Measurements from ENCODE around the gene DPYD.

DPYD gene

DNA sequence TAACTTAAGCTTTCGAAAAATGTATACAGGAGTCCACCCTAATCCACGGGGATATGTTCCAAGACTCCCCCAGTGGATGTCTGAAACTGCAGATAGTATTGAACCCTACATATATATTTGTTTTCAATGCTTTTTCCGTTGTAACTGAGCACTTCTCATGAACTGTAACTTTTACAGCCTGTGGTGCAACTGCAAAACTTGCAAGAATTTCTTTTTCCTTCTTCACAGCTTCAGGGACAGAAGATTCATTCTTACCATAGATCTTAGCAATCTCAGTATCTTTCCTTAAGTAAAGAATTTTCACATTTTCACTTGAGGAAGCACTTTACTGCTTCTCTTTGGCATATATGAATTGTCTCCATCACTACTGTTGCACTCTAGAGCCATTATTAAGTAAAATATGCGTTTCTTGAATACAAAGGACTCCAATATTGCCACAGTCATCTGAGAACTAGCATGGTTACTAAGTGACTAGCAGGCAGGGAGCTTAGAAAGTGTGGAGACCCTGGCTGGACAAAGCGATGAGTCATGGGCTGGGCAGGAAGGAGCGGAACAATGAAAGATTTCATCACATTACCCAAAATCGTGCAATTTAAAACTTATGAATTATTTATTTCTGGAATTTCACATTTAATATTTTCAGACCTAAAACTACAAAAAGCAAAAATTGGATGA, 14.1 kb downstream of the DPYD start:
- DNase-seq (ENCODE audit: low spot score) = peak; percentile 5

- DNase-seq (ENCODE audit: low spot score) = no peak
Observed at GRCh38 chr1:97905141-97905940, 15.5 kb downstream of the DPYD start.

- DNase-seq (ENCODE audit: low spot score) = no peak
Observed at GRCh38 chr1:97904534-97904933, 16.3 kb downstream of the DPYD start.

DNA sequence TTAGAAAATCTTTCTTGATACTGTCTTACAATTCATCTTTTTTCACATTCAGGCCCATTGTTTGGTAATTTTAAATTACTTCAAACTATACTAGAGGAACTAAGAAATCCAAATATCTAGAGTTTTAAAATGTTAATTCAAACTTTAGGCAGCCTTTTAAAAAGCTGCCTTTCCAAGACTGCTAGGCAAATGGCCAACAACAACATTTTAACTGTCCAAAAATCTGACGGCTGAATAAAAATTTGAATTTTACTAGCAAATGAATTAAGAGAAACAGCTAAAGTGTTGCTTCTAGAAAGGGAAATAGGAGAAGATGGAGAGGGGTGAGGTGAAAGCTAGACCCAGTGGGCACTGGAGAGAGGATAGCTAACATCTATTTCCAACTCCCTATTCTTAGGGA, 17.2 kb downstream of the DPYD start:
- no peak for DNase-seq (ENCODE audit: low spot score)

DNA sequence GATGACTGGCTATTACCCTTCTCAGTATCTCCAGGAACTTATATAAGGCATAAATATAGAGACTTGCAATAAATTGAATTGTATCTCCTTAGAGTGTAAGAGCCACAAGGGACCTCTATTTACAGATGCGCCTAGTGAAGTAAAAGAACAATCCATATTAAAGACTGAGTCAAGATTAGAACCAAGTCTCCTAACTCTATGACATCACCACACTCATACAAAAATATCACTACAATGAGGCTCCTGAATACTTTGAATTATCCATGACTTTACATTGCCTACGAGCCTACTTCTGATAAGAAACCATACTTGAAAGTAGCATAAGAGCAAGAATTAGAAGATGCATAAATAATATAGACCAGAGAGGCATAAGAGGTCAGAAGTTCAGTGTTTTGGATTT, 18.8 kb downstream of the DPYD start:
- no peak for DNase-seq (ENCODE audit: low spot score)

GRCh38 chr1:97901017-97901658, 19.7 kb downstream of the DPYD start:
- DNase-seq (ENCODE audit: low spot score) = no peak

GRCh38 chr1:97898948-97899347, 21.9 kb downstream of the DPYD start:
- DNase-seq (ENCODE audit: low spot score) = no peak

- no peak for DNase-seq (ENCODE audit: low spot score)
Observed at GRCh38 chr1:97895278-97895677, 25.6 kb downstream of the DPYD start.

GRCh38 chr1:97893844-97894243, 27.0 kb downstream of the DPYD start:
- DNase-seq (ENCODE audit: low spot score) = no peak

- no peak for DNase-seq (ENCODE audit: low spot score)
Observed at GRCh38 chr1:97886199-97886598, 34.6 kb downstream of the DPYD start.

DNA sequence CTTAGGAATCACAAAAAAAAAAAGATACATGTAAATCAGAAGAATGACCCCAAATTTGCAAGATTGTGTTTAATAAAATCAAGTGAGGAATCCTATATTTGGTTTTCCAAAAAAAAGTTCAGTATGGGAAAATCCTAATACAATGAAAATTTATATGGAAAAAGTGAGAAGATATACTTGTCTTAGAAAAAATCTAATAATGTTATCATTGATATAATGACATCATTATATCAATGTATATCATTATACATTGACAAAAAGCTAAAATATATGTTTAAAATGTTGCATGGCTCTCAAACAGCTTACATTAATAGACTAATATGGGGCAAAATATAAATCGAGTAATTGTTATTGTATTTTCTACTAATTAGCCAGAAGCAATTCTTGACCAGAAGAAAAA, 37.0 kb downstream of the DPYD start:
- no peak for DNase-seq (ENCODE audit: low spot score)

- DNase-seq (ENCODE audit: low spot score) = no peak
Observed at GRCh38 chr1:97877307-97877706, 43.5 kb downstream of the DPYD start.

GRCh38 chr1:97875996-97876395, 44.8 kb downstream of the DPYD start:
- DNase-seq (ENCODE audit: low spot score) = peak; percentile 45

GRCh38 chr1:97870589-97870988, 50.2 kb downstream of the DPYD start:
- peak; percentile 1 for DNase-seq (ENCODE audit: low spot score)

DNA sequence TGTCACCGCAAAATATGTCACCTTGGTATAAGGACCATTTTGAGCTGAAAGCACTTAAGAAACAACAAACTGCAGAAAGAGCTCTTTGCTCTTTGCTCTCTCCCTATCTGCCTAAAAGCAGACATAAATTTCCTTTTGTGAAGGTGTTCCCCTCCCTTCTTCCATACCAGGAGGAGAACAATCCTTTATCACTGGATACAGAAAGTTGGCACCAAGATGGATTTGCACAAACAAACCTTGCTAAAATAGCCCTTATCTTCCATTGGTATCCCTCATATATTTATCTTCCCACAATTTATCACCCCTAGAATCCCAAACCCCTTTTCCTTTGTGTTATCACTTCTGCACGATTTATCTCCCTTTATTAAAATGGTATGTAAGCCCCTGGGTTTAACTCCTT, 51.4 kb downstream of the DPYD start:
- DNase-seq (ENCODE audit: low spot score) = no peak

GRCh38 chr1:97867127-97867526, 53.7 kb downstream of the DPYD start:
- DNase-seq (ENCODE audit: low spot score) = no peak

GRCh38 chr1:97864615-97865014, 56.2 kb downstream of the DPYD start:
- no peak for DNase-seq (ENCODE audit: low spot score)

- DNase-seq (ENCODE audit: low spot score) = no peak
Observed at GRCh38 chr1:97853221-97853620, 67.6 kb downstream of the DPYD start.

DNA sequence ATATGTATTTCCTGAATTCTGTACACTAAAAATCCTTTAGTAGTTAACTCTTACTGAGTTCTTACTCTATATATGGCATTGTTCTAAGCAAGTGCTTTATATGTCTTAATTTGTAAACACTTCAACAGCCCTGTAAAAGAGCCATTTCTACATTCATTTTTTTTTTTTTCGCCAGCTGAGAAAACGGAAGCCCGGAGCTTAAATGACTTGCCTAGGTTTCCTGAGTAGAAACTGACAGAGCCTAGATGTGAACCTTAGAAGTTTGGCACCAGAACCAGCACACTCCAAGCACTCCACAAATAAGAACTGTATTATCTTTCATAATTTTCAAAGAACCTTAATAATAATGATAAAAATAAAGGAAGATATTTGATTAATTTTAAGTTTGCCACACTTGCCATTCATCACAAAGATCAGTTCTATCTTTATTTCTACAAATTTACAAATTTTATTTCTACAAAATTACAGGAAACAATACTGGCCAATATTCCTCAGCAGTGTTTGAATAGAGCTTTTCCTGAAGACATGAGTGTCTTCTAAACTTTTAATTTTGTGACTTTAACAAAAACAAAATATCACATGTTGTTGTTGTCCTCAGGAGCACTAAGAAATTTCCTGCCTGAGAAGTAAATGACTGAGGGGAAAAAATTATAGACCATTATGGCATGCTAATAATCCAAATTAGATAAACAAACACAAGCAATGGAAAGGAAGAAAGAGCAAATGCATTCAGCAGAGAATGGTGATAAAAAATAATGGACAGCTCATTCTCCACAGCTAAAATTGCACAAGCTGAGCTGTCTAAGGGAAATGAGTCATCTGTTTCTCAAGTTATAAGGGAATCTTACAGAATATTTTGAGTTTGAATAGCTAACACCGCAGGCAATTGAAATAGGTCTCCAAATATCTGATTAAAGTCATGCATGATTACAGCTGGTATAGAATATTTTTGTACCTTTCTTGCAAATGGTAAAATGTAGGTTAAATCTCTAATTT, 71.2 kb downstream of the DPYD start:
- DNase-seq (ENCODE audit: low spot score) = peak; percentile 81

GRCh38 chr1:97845805-97846204, 75.0 kb downstream of the DPYD start:
- no peak for DNase-seq (ENCODE audit: low spot score)

DNA sequence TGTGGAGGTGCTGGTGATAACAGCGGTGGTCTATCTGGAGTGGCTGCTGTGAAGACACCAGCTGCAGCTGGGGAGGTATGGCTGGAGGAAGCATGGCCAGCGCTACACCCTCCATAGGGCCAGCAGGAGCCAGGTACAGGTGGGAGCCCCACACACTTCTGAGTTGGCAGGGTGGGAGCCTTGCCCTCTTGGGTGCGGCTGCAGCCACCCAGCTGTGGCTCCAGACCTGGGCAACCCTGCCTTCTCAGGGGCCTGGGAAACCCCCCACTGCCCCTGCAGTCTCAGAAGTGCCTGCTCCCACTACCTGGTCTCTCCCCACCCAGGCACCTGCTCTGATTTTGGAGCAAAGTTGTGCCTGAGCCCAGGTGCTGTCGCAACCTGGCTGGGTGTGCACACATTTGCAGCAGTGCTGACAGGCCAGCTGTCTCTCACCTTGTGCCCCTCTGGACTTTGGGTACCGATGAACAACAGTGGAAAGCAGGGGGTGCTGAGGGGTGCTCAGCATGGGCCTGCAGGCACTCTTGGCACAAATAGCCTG, 76.2 kb downstream of the DPYD start:
- DNase-seq (ENCODE audit: low spot score) = no peak

GRCh38 chr1:97841338-97841737, 79.5 kb downstream of the DPYD start:
- no peak for DNase-seq (ENCODE audit: low spot score)
